Activated gamma-delta T cell (primary cell): ENCODE results near the gene TRMT10B.

Experiments used
- DNase-seq: peaks from one replicate; lab custom pipeline; 2025; lab: John Stamatoyannopoulos, UW
- total RNA-seq, 2 donors: gene quantifications; one replicate each; lab custom pipeline; 2026; lab: John Stamatoyannopoulos, UW

TRMT10B gene, protein sequence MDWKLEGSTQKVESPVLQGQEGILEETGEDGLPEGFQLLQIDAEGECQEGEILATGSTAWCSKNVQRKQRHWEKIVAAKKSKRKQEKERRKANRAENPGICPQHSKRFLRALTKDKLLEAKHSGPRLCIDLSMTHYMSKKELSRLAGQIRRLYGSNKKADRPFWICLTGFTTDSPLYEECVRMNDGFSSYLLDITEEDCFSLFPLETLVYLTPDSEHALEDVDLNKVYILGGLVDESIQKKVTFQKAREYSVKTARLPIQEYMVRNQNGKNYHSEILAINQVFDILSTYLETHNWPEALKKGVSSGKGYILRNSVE
- 19.8 to 20.3 reads per million in 2 donors for total RNA-seq

DNA sequence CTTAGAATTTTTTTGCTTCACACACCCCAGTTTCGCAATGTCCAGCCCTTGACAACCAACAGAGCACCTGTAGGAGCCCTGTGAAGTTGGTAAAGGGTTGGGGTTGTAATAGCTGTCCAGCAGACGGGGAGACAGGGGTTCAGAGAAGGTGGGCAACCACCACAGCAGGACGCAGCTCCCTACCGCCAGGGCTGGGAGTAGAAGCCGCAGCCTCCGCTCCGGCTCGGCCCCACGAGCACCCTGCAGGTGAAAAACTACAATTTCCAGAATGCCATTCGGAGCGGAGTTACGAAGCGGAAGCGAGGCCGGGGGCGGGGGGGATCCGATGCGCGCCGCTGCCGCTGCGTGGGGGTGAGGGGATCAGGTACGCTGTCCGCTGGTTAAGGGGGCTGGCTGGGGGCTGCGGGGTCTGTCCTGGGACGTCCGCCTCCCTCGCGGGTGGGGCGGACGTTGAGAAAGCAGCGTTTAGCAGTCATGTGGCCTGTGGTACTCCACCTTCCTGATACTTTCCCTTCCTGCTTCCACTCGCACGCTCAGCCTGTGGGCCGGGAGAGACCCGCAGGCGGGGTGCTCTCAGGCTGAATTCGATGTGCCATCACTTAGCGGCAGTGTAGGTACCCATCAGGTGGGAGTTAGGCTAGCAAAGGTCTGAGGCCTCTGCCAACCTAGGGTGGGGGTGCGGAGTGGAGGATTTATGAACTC, at the start of gene TRMT10B:
TRMT10B (plus strand) TSS at position 317 of the 702 bp plus-strand sequence. CDS start 8,127 bp downstream, outside the sequence.
- peak; percentile 48 for DNase-seq

DNA sequence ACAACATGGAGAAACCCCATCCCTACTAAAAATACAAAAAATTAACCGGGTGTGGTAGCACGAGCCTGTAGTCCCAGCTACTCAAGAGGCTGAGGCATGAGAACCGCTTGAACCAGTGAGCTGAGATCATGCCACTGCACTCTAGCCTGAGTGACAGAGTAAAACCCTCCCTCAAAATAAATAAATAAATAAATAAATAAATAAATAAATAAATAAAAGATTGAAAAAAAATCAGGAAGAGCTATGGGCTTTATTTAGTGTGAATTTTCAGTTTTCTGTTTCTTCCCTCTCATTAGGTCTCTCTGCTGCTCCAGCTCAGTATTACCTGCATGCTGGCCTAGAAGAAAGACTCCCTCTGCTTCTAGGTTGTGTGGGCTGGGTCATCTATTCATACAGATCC, 47.8 kb upstream of the TRMT10B start:
- DNase-seq: no peak

DNA sequence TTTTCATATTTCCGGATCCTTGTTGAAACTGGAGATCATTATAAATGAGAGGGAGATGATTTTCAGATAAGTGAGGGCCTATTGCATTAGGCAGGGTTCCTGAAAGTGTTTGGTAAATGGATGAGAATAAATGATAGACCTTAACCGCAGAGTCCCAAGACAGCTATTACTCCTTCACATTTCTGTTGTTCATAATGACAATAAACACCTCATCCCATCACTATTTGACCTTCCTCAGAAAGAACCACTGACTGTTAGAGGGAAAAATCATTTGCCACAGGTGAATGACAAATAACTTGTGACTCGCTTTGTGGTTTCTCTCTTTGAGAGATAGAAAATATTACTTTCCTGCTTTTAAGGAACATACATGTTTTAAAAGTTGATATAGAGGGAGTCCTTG, 47.3 kb upstream of the TRMT10B start:
- no peak for DNase-seq

DNA sequence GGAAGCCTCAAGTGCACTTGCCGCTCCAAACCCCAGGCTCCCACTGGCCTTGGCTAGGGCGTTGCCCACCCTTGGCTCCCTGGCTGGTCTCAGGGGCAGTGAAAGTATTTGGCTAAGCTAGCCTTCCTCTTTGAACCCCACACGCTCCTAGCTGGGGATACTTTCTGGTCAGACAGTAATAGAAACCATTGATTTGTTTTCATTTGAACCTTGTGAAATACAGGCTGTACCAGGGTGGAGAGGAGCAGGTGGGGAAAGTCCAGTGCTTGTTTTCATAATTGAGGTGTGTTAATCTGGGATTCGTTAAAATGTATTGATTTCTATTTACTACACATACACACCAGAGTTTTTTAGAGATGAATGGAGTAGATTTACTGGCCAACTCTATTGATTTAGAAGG, 45.9 kb upstream of the TRMT10B start:
- DNase-seq: no peak

DNA sequence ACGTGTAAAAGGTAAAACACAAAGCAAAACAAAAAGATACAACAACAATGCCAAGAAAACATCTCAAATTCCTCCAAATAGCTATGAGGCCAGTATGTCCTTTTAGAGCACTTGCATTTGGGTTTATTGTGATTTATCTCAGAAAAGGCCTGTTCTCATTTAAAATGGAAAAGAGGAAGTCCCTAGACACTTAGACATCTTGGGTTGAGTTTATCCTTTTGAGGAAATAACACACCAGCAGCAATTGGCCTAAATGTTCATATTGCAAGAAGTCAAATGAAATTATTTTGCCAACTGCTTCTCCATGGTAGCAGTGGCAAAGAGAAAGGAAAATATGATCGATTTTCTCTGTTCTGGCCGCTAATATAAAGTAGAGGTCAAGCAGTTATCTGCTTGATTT, 43.6 kb upstream of the TRMT10B start:
- DNase-seq: no peak

DNA sequence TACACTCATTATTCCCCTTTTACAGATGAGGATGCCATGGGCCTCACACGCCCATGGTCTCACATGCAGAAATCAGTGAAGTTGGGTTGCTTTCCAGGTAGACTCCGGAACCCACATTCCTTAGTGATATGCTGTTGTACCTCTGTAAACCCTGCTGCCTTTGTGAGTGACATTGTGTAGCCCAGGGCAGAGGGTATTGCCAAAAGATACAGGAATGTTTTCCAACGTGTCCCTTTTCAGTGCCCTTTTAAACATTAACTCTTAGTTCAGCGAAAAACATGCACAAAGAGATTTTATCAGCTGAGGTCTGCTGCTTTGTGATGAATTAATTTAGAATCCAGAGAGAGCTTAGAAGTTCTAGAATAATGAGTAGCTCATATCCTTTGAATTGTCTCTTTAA, 38.3 kb upstream of the TRMT10B start:
- no peak for DNase-seq

DNA sequence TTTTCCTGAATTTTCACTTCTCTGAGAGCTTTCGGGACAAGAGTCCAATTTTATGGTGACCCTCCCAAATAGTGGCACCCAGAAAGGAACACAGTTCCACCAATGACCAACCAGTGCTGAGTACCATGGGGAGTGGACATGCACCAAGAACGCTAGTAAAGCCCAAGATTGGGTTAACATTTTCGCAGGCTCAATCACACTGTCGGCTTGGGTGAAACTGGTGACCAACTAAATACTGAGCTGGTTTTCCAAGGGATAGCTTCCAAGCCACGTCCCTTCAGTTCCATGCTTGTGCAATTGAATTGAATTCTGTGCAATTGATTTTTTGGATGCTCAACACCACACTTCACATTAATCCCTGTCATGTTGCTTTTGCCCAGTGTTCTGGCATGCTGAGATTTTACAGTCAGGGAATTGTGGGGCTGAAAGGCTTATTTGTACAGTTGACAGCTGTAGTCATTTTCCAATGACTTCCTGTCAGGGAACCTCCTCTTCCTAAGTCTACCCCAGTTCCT, 37.6 kb upstream of the TRMT10B start:
- no peak for DNase-seq

DNA sequence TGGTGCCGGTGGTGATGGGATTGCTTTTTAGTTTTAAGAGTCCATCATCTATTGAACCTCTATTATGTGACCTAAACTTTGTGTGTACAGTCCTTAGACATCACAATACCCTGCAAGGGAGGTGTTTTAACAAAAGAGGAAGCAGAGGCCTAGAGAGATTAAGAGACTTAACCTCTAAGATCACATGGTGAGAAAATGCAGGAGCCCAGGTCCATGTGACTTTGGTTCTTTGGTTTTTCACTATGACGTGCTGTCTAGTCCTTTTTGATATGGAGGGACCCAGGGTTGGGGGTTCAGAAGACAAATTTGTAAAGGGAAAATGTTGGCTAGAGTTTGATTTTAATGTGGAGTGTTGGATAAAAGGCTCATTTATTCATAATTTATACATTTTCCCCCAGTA, 34.1 kb upstream of the TRMT10B start:
- no peak for DNase-seq

DNA sequence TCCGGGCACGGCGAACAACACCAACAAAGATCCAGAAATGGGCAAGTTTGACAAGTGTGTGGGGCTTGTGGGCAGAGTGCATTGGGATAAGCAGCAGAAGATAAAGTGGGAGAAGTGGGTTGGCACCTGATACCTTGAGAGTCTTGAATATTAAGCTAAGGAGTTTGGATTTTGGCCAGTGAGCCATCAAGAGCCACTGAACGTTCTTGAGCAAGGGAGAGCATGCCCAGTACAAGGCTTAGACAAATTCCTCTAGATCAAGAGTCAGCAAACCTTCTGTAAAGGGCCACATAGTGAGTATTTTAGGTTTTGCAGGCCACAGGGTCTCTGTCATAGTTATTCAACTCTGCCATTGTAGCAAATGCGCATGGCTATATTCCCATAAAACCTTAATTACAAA, 26.6 kb upstream of the TRMT10B start:
- DNase-seq: no peak

DNA sequence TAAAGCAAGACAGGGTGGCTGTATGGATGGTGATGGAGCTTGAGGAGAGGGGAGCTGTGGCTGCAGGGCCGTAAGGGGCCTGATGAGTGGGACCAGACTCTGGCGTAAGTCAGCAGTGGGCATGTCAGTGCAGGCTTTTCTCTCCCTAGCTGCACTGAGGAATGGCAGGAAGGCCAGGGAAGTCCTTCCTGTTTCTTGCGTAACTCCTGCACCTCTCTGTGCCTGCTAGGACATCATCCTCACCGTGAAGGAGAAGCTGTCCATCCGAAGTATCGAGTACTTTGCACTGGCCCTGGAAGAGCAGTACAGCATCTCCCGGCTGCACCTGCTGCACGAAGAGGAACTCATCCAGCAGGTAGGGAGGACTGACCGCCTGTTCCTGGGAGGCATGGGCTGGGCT, 24.1 kb upstream of the TRMT10B start:
- DNase-seq: no peak

DNA sequence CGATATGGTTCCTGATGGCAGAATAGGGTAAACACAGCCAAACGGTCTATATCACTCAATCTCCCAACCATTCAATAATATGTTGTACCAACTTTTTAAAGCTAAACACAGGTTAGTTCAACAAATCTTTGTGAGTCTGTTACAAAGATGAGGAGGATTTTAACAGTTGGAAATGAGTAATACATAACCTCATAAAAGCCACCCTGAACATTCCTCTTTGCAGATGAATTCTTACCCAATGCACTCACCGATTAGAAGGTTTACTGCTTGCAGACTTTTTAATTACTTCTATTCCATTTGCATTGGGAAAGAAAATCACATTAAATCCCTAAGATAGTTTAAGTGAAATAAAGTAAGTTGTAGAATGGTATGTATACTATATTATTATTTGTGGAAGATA, 23.3 kb upstream of the TRMT10B start:
- no peak for DNase-seq

DNA sequence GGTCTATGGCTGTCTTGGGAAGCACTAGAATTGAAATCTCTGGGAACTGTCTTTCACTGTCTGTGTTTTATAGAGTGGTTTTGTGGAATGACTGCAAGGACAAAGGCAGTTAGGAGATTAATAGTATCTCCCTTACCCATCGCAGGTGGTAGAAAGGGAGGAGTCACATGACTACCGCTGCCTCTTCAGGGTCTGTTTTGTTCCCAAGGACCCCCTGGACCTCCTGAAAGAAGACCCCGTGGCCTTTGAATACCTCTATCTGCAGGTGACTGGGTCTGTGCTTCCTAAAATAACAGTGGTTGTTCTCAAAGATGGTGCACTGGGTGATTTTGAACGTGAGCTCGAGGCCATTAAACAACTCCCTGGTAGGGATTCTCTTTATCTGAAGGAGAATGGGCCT, 22.8 kb upstream of the TRMT10B start:
- DNase-seq: no peak

DNA sequence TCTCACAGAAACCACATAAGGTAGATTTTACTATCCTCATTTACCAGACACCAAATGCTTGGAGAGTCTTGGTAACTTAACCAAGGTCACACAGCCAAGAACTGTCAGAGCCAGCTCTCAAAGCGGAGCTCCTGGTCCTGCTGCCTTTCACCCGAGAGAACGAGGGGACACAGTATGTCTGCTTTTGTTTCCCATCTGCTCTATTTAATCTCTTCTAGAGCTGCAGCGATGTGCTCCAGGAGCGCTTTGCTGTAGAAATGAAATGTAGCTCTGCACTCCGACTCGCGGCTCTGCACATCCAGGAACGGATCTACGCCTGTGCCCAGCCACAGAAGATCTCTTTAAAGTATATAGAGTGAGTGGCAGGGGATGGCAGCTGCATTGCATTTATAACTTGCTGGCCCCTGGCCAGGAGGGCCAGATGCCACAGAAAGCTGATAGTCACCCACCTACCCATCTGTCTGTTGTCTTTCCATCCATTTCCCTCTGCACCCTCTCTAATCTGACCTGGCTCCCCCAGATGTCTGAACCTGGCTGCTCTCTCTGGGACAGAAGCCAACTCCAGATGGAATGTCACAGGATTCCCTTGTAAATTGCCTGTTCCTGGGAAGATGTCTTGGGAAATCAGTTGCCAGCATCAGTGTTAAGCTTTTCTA, 21.4 kb upstream of the TRMT10B start:
- DNase-seq: no peak

DNA sequence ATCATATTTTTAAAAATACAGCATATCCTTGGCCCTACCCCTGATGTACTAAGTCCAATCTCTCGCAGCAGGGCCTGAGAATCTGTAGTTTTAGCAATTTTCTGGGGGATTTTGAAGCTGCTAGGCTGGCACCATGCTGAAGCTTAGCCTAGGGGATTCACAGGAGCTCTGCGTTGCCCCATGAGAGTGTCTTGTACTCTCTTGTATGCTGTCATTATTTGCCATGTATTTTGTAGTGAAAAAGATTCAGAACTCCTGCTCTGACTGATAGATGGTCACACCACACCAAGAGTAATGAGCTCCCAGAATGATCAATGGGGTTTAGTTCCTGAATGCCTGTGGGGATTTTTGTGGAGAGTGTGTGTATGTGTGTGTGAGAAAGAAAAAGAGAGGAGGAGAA, 20.7 kb upstream of the TRMT10B start:
- DNase-seq: no peak

DNA sequence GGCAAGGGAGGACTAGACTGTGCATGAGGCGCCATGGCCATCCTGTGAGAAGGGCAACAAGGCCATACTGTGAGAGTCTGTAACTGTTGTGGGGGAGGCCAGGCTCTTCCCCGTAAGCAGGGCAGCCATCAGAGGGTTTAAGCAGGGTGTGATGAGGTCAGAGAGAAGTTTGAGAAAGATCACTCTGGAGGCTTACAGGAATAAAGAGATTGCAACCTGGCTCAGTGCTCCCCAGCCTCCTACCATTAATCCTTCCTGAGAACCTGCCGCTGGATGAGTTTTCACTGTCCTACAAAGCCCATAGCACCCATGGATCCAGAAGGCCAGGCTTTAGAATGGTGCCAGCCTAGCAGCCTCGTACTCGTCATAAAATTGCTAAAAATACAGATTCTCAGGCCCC, 14.4 kb upstream of the TRMT10B start:
- no peak for DNase-seq

DNA sequence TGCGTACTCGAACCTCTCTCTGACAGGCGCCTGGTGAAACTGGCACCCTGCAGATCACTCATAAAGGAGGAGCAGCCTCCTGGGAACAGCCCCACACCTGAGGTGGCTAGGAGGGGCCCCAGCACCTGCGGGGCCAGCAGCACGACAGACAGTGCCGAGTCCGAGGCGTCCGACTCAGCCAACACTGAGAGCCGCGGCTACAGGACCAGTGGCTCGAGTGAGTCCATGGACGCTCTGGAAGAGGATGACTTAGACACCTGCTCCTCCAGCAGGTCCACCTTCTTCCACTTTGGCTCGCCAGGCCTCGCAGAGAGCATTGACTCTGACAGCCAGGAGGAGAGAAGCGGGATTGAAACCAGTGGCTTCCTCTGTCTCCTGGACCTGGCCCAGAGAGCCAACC, 13.5 kb upstream of the TRMT10B start:
- DNase-seq: no peak

DNA sequence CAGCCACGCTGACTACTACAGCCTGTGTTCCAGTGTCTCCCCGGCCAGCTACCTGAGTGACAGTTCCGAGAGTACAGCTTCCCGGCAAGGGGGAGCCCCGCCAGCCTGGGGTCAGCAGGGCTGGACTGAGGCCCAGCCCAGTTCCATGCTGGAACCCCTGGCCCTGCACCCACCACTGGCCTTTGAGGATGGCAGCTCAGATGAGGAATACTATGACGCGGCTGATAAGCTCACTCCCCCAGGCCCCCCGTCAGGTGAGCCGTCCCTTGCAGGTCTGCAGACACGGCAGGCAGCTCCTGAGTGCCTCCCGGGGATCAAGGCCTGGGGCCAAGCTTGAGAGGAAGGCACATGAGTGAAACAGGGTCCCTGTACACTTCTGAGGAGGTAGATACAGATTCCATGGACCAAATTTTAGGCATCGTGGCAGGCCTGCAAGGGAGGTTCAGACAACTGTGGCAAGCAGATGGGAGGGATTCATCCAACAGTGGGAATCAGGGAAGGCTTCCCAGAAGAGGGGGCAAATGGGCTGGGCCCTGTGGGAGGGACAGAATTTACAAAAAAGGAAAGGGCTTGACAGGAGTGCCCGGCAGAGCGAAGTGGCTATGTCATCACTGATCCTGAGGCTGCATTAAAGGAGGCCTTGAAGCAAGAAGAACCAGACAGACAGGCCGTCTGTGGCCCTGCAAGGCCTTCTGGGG, 12.8 kb upstream of the TRMT10B start:
- no peak for DNase-seq

DNA sequence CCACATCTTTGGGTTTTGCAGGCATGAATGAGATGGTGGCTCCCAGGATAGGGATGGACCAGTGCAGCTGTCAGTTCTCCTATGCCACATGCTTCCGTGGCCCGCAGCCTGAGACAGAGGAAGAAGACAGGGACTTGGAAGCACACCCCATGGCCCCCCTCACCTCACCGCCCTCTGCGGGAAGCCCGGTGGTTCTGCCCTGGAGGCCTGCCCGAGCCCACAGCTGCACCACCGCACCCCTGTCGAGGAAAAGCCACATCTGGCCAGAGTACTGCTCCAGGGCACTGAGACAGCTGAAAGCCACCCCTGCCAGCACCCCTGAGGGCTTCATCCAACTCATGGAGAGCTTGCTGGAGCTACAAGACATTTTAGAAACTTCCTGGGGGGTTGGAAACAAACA, 7.6 kb upstream of the TRMT10B start:
- DNase-seq: no peak

DNA sequence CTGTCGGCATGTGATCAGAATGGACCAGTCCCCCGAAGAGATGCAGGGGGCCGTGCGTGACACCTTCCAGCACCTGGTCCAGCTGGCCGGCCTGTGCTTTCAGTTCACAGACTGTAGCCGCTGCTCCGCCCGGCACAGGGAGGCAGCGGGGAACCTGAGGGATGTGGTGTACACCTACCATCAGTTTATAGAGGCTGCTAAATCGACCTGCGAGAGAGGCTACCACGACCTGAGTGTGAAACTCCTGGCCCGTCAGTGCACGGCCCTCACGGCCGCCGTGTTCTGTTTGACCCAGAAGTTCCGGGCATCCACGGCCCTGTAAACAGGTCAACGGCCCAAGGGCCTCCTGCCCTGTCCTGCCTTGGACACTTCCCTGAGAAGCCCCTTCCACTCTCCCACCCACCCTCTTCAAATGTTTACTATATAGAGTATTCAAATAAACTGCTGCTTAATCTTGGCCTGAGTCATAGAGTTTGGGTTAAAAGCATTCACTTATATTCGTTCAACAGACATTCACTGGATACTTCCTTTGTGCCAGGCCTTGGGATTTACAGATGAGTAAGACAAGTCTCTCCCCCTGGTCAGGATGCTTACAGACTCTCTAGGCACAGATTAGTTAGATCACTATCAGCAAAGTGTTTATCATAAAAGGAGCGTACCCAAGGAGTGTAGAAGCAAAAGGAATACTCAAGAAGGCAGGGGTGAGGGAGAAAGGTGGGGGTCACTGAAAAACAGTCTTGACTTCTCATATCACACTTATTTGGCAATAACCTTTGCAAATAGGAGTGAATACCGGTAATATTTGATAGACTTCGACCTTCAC, 6.9 kb upstream of the TRMT10B start:
- no peak for DNase-seq

DNA sequence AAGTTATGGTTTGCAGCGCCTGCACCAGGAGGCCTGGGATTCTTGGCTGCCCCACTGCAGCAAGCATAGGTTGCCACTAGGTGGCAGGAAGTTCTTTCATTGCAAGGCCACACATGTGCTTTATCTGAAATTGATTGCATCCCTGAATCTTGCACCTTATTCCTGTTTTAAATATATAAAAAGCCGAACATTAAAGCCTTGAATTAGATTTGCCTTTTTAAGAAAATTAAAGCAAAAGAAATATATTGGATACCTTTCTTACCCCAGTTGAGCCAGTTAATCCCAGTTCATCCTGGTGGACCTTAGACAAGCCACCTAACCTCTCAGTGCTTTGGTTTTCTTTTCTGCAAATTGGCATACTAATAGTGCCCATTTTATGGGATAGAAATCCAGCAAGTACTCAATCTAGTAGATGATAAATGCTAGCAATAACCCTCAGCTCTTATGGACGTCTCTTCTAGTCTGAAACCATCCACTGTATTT, 6.3 kb upstream of the TRMT10B start:
- no peak for DNase-seq

DNA sequence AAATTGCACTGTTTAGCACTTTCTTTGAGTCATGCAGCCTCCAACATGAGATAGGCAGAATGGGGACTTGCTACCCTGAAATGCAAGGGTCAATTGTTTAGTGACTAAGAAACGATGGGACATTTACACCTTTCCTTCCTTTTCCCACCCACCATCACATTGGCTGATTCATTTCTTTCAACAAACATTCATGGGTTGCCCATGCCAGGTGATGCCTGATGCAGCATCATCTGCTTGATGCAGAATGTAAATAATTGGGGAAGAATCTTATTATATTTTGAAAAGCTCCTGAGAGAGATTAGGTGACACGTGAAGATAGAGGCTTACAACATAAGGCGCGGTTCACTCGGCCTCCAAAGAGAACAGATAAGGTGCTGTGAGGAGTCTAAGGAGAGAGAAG, 4.5 kb upstream of the TRMT10B start:
- no peak for DNase-seq
